ENCODE results near the gene PTCD2. TPM values are rescaled to one million over a fixed set of nuclear protein-coding genes. Genes with fewer than 3 reads are reported as not detected.

The PTCD2 gene
- total RNA-seq, 1 donor from 2014 or later = 6.7 TPM

- no peaks in the 10 kb centered on the region for H3K9me3 Mint-ChIP-seq (ENCODE audit: unreplicated experiment)
- peaks cover 5% of the 10 kb centered on the region for H3K4me1 Mint-ChIP-seq (ENCODE audit: low read depth, unreplicated experiment)
- H3K27ac Mint-ChIP-seq (ENCODE audit: unreplicated experiment) = no peak overlapping the region
- no peaks in the 10 kb centered on the region for H3K36me3 Mint-ChIP-seq (ENCODE audit: unreplicated experiment)
- peak; percentile 43 for DNase-seq
- H3K4me3 Mint-ChIP-seq (ENCODE audit: unreplicated experiment) = no peak overlapping the region
- TF ChIP-seq, protein P1, sequence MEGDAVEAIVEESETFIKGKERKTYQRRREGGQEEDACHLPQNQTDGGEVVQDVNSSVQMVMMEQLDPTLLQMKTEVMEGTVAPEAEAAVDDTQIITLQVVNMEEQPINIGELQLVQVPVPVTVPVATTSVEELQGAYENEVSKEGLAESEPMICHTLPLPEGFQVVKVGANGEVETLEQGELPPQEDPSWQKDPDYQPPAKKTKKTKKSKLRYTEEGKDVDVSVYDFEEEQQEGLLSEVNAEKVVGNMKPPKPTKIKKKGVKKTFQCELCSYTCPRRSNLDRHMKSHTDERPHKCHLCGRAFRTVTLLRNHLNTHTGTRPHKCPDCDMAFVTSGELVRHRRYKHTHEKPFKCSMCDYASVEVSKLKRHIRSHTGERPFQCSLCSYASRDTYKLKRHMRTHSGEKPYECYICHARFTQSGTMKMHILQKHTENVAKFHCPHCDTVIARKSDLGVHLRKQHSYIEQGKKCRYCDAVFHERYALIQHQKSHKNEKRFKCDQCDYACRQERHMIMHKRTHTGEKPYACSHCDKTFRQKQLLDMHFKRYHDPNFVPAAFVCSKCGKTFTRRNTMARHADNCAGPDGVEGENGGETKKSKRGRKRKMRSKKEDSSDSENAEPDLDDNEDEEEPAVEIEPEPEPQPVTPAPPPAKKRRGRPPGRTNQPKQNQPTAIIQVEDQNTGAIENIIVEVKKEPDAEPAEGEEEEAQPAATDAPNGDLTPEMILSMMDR (IDR thresholded peaks at IDR 0.05; ENCODE audit: partially characterized antibody, unreplicated experiment) = peak; percentile 57
- no peaks in the 10 kb centered on the region for H3K27me3 Mint-ChIP-seq (ENCODE audit: unreplicated experiment)
These were observed 46.3 kb downstream of the PTCD2 start for GRCh38 chr5:72366324-72366976.

DNA sequence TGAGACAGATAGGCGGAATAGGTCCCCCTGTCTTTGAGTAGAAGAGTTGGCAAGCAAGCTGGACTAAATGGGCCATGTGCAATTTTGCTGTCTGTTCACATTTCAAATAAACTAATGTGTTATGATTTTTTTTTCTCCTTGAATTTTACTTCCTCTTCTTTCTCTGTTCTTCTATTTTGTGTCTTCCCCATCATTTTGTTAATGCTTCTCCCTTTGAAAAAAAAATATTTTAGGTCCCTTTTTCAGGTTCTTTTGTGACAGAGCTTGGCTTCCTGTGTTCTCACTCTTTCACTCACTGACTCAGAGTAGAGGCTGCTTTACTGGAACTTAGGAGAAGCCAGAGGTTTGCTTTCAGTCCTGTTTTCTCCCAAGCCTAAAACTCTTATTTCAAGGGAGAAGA is 48.1 kb downstream of the PTCD2 start:
- TF ChIP-seq, protein P1 (IDR thresholded peaks at IDR 0.05; ENCODE audit: partially characterized antibody, unreplicated experiment) = no peak
- Mint-ChIP-seq H3K4me1 (ENCODE audit: low read depth, unreplicated experiment) (peaks cover 7% of the 10 kb centered on the region), H3K9me3 (ENCODE audit: unreplicated experiment) (no peaks in the 10 kb centered on the region), H3K36me3 (ENCODE audit: unreplicated experiment) (no peaks in the 10 kb centered on the region), H3K27ac (ENCODE audit: unreplicated experiment) (no peak overlapping the region), H3K27me3 (ENCODE audit: unreplicated experiment) (no peaks in the 10 kb centered on the region), H3K4me3 (ENCODE audit: unreplicated experiment) (no peak overlapping the region)
- DNase-seq = no peak

- Mint-ChIP-seq H3K27me3 (ENCODE audit: unreplicated experiment) (no peaks in the 10 kb centered on the region), H3K4me3 (ENCODE audit: unreplicated experiment) (no peak overlapping the region), H3K4me1 (ENCODE audit: low read depth, unreplicated experiment) (peaks cover 7% of the 10 kb centered on the region), H3K27ac (ENCODE audit: unreplicated experiment) (no peak overlapping the region), H3K36me3 (ENCODE audit: unreplicated experiment) (no peaks in the 10 kb centered on the region), H3K9me3 (ENCODE audit: unreplicated experiment) (no peaks in the 10 kb centered on the region)
- TF ChIP-seq, protein P1 (IDR thresholded peaks at IDR 0.05; ENCODE audit: partially characterized antibody, unreplicated experiment) = no peak
- DNase-seq = no peak
These were observed 49.1 kb downstream of the PTCD2 start for GRCh38 chr5:72369301-72369700.

GRCh38 chr5:72369711-72370110 is 49.5 kb downstream of the PTCD2 start:
- Mint-ChIP-seq H3K9me3 (ENCODE audit: unreplicated experiment) (no peaks in the 10 kb centered on the region), H3K27me3 (ENCODE audit: unreplicated experiment) (no peaks in the 10 kb centered on the region), H3K4me1 (ENCODE audit: low read depth, unreplicated experiment) (peaks cover 6% of the 10 kb centered on the region), H3K27ac (ENCODE audit: unreplicated experiment) (no peak overlapping the region), H3K36me3 (ENCODE audit: unreplicated experiment) (no peaks in the 10 kb centered on the region), H3K4me3 (ENCODE audit: unreplicated experiment) (no peak overlapping the region)
- TF ChIP-seq, protein P1 (IDR thresholded peaks at IDR 0.05; ENCODE audit: partially characterized antibody, unreplicated experiment) = no peak
- no peak for DNase-seq

DNA sequence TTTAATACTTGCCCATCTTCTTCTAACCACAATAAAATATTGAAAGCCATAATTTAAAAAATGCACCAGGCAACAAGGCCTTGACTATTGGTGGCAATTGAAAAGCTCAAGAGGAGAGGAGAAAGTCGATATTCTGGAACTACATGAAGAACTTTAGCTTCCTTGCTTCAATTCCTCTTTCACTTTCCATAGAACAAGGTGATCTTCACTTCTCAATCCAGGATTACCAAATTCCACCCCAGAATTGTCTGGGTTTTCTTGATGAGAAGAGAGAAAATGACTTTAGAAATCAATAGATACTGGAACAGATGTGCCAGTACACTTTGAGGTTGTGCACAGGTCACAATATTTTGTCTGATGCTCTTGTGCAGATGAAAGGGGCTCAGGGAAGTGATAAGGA is 52.2 kb downstream of the PTCD2 start:
- Mint-ChIP-seq H3K27ac (ENCODE audit: unreplicated experiment) (no peak overlapping the region), H3K36me3 (ENCODE audit: unreplicated experiment) (no peaks in the 10 kb centered on the region), H3K9me3 (ENCODE audit: unreplicated experiment) (no peaks in the 10 kb centered on the region), H3K27me3 (ENCODE audit: unreplicated experiment) (peaks cover 2% of the 10 kb centered on the region), H3K4me3 (ENCODE audit: unreplicated experiment) (no peak overlapping the region), H3K4me1 (ENCODE audit: low read depth, unreplicated experiment) (peaks cover 2% of the 10 kb centered on the region)
- TF ChIP-seq, protein P1 (IDR thresholded peaks at IDR 0.05; ENCODE audit: partially characterized antibody, unreplicated experiment) = no peak
- no peak for DNase-seq

Data from glutamatergic neuron (in vitro differentiated cells).